Memory B cell (primary cell): ENCODE measurements around the gene NEMP2.
"Not testable (repeated sequence)": the region's sequence is repeated elsewhere in the genome, so short reads cannot be mapped to it uniquely, and the experiment has no call there.

Experiments used
- ATAC-seq: fragments of 150-1000 bp; cut with Tn5 transposase; 2 replicates; pipeline ENCODE4 v1.10.0; 2021; ENCODE audit warnings: low read depth, mild to moderate bottlenecking, moderate library complexity
- DNase-seq, 2 donors: peaks; one replicate each; pipeline ENCODE4 v3.0.0; 2022; ENCODE audit warnings: low spot score in 2 of 2
- H3K27ac Mint-ChIP-seq: one replicate; pipeline ENCODE4 v1.8.0; 2022; ENCODE audit warnings: mild to moderate bottlenecking, moderate library complexity, mixed read lengths
- H3K27me3 Mint-ChIP-seq: one replicate; pipeline ENCODE4 v1.8.0; 2022; ENCODE audit warnings: mixed read lengths
- H3K36me3 Mint-ChIP-seq: one replicate; pipeline ENCODE4 v1.8.0; 2022; ENCODE audit warnings: mild to moderate bottlenecking, mixed read lengths
- H3K4me1 Mint-ChIP-seq: one replicate; pipeline ENCODE4 v1.8.0; 2022; ENCODE audit warnings: mixed read lengths
- H3K4me3 Mint-ChIP-seq: one replicate; pipeline ENCODE4 v1.8.0; 2022; ENCODE audit warnings: mild to moderate bottlenecking, moderate library complexity, mixed read lengths
- H3K9me3 Mint-ChIP-seq: one replicate; pipeline ENCODE4 v1.8.0; 2022; ENCODE audit warnings: mixed read lengths

The NEMP2 gene

DNA sequence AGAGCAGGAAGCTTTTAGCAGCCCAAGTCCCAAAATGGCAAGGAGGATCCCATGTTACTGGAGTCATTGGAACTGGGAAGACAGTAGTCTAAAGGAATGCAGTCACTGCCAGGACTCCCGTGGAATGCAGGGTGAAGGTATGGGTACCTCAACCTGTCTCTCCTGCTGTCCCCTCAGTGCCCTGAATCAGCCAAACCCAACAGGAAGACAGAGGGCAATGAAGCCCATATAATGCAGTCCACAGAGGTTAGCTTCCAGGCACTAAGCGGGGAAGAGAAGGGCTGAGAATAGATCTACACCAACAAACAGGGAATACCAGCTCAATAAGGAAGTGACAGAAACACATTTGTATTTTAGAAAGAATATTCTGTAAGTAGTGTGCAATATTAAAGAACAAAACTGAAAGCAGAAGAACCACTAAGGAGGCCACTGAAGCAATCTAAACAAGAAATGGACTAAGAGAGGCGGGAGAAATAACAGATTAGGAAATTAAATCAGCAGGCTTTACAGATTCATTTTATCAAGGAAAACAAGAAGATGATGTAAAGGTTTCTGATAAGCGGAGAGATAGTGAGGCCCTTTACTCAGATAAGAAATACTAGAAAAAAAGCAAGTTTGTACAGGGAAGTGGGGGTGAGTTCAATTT is 8.3 kb downstream of the NEMP2 start:
- Mint-ChIP-seq H3K27ac (no peak overlapping the region), H3K4me1 (peaks cover 31% of the 10 kb centered on the region), H3K36me3 (peaks cover 13% of the 10 kb centered on the region), H3K27me3 (no peaks in the 10 kb centered on the region), H3K9me3 (no peaks in the 10 kb centered on the region), H3K4me3 (peak overlapping the region; percentile 11)
- ATAC-seq (peak; percentile 36), DNase-seq (no peak)

GRCh38 chr2:190524928-190525327 is 9.6 kb downstream of the NEMP2 start:
- Mint-ChIP-seq H3K9me3 (no peaks in the 10 kb centered on the region), H3K4me3 (no peak overlapping the region), H3K4me1 (peaks cover 37% of the 10 kb centered on the region), H3K36me3 (peaks cover 19% of the 10 kb centered on the region), H3K27ac (no peak overlapping the region), H3K27me3 (no peaks in the 10 kb centered on the region)
- no peak for DNase-seq
- ATAC-seq = no peak

DNA sequence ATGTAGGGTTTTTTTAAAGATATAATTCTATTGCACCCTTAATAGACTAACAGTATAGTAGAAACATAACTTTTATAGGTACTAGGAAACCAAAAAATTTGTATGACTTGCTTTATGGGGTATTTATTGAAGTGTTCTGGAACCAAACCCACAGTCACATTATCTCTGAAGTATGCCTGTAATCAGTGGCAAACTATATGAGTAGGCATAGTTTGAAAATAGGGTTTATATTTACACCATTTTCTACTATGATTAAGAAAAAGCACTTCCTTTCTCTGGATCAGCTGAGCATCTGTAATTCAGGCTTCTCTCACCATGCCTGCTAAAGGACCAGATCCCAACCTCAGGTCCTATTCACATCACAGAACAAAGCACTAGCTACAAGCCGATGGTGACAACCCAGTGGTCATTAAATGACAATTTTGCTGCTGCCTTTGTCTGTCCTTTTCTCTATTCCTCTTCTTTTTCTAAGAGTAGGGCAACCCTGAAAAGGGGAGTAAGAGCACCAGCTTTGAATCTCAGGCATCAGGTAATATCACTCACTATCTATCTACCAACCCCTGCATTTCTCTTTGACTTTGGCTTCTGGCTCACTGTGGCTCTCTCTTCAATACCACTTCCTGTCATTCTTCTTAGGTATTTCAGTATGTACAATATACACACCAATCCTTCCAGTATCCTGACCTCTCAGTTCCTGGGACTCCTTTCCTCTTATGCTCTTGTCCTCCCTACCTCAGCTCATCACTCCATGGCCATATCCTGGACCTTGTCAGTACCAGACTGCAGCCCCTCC is 14.4 kb downstream of the NEMP2 start:
- Mint-ChIP-seq H3K36me3 (peaks cover 18% of the 10 kb centered on the region), H3K27me3 (no peaks in the 10 kb centered on the region), H3K4me3 (no peak overlapping the region), H3K9me3 (no peaks in the 10 kb centered on the region), H3K27ac (no peak overlapping the region), H3K4me1 (peaks cover 8% of the 10 kb centered on the region)
- DNase-seq = no peak
- no peak for ATAC-seq

DNA sequence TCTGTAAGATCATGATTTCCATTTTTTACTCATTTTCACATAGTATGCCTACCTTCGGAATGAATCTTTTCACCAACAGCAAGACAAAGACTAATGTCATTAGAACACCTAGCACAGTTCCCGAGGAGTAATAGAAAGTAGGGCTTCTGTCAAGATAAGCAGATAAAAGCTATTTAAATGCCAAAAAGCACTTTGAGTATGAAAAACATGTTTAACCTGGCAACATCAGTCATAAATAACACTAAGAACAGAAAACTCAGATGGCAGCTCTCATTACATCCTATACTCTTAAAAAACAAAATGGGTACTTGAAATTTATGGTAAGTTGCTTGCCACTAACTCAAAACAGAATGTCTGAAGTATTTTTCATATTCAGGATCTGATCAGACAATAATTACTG is 17.1 kb downstream of the NEMP2 start:
- Mint-ChIP-seq H3K4me1 (peaks cover 8% of the 10 kb centered on the region), H3K27ac (no peak overlapping the region), H3K4me3 (no peak overlapping the region), H3K9me3 (no peaks in the 10 kb centered on the region), H3K36me3 (peaks cover 14% of the 10 kb centered on the region), H3K27me3 (no peaks in the 10 kb centered on the region)
- DNase-seq = no peak
- ATAC-seq = no peak

DNA sequence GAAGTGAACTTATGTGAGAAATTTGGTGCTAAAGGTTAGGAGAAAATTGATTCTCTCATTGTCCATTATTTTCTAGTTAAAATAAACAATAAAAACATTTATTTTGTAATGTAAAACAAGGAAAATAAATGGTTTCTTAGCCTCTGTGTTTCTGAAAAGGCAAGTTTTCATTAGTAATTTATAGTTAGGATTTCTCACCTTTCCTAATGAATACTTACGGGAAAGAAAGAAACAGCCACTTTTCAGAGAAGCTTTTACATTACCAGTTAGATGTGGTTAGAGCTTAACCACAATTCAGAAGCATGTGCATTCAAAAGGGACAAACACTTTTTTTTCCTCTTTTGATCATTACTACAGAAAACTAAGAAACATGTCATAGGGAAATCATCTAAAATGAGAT is 18.8 kb downstream of the NEMP2 start:
- no peaks in the 10 kb centered on the region for H3K27me3 Mint-ChIP-seq
- no peak overlapping the region for H3K4me3 Mint-ChIP-seq
- ATAC-seq (no peak), DNase-seq (no peak)
- peaks cover 5% of the 10 kb centered on the region for H3K36me3 Mint-ChIP-seq
- H3K4me1 Mint-ChIP-seq = peaks cover 3% of the 10 kb centered on the region
- H3K27ac Mint-ChIP-seq = no peak overlapping the region
- H3K9me3 Mint-ChIP-seq = no peaks in the 10 kb centered on the region

DNA sequence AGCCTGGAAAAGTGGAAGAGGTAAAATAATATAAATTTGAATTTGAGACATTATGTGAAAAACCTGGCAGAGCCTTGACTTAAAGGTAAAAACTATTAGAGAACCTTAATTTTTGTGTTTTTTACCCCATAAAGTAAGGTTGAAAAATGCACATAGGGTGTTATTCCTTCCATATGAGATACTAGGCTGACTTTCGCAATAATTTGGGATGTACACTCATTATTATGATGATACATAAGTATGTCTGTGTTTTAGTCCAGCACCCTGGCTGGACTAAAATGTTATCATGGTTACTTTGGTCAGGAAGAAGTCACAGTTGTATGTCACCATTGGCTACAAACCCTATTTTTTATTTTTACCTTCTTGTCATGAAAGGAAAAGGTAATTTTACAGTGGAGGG is 19.8 kb downstream of the NEMP2 start:
- Mint-ChIP-seq H3K4me1 (no peaks in the 10 kb centered on the region), H3K27ac (no peak overlapping the region), H3K27me3 (no peaks in the 10 kb centered on the region), H3K9me3 (no peaks in the 10 kb centered on the region), H3K36me3 (peaks cover 3% of the 10 kb centered on the region), H3K4me3 (no peak overlapping the region)
- DNase-seq = no peak
- ATAC-seq = no peak

DNA sequence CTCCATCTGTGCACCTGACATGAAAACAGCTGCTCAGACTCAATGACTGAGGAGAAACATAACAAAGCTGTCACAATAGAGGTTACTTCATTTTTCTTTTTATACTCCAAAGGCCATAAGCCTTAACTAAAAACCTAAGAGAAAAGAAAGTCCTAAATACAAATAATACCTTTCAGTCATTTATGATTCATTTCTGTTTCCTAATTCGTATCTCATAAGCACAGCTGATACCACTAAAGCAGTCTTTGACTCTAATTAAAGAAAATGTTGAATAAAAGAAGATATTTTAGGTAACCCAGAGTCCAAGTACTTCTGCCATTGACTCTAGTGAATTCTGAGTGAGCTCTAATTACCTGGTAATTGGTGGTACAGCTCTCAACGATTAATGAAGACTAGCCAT is 20.6 kb downstream of the NEMP2 start:
- no peaks in the 10 kb centered on the region for H3K9me3 Mint-ChIP-seq
- no peak overlapping the region for H3K4me3 Mint-ChIP-seq
- no peaks in the 10 kb centered on the region for H3K27me3 Mint-ChIP-seq
- no peaks in the 10 kb centered on the region for H3K4me1 Mint-ChIP-seq
- H3K36me3 Mint-ChIP-seq = peaks cover 5% of the 10 kb centered on the region
- no peak for ATAC-seq
- no peak overlapping the region for H3K27ac Mint-ChIP-seq
- DNase-seq = no peak

GRCh38 chr2:190512539-190513095 is 21.9 kb downstream of the NEMP2 start:
- DNase-seq (no peak), ATAC-seq (no peak)
- peaks cover 5% of the 10 kb centered on the region for H3K36me3 Mint-ChIP-seq
- H3K27me3 Mint-ChIP-seq = no peaks in the 10 kb centered on the region
- H3K9me3 Mint-ChIP-seq = no peaks in the 10 kb centered on the region
- H3K4me1 Mint-ChIP-seq = no peaks in the 10 kb centered on the region
- H3K4me3 Mint-ChIP-seq = no peak overlapping the region
- no peak overlapping the region for H3K27ac Mint-ChIP-seq

- no peaks in the 10 kb centered on the region for H3K9me3 Mint-ChIP-seq
- no peaks in the 10 kb centered on the region for H3K27me3 Mint-ChIP-seq
- H3K36me3 Mint-ChIP-seq = peaks cover 6% of the 10 kb centered on the region
- peaks cover 8% of the 10 kb centered on the region for H3K4me1 Mint-ChIP-seq
- no peak overlapping the region for H3K27ac Mint-ChIP-seq
- ATAC-seq (no peak), DNase-seq (no peak)
- no peak overlapping the region for H3K4me3 Mint-ChIP-seq
Measured at GRCh38 chr2:190511104-190511503, 23.4 kb downstream of the NEMP2 start.

- not testable (repeated sequence) for ATAC-seq, H3K27me3 Mint-ChIP-seq, DNase-seq, H3K9me3 Mint-ChIP-seq, H3K4me3 Mint-ChIP-seq, H3K27ac Mint-ChIP-seq
- H3K36me3 Mint-ChIP-seq = peaks cover 11% of the 10 kb centered on the region
- H3K4me1 Mint-ChIP-seq = peaks cover 10% of the 10 kb centered on the region
Measured at GRCh38 chr2:190509895-190510294, 24.6 kb downstream of the NEMP2 start.

DNA sequence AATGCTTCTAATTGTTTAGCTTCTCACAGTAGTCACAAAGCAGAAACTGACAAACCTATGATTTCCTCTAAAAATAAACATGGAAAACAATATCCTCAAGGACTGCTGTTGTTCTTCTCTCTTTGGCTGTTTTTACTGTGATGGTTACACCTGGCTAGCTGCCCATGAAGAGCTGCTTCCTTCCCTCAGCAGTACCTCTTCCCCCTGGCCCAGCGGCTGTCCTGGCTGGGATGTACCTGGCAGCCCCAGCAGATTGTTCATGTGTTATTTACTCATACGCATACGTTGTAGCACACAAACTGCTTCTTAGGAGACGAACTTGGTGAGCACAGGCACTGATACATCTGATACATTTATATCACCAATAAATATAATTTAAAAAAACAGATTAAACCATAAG is 27.4 kb downstream of the NEMP2 start:
- DNase-seq (no peak), ATAC-seq (peak; percentile 50)
- H3K27ac Mint-ChIP-seq = peak overlapping the region; percentile 79
- H3K36me3 Mint-ChIP-seq = peaks cover 19% of the 10 kb centered on the region
- H3K4me3 Mint-ChIP-seq = no peak overlapping the region
- no peaks in the 10 kb centered on the region for H3K27me3 Mint-ChIP-seq
- no peaks in the 10 kb centered on the region for H3K9me3 Mint-ChIP-seq
- peaks cover 12% of the 10 kb centered on the region for H3K4me1 Mint-ChIP-seq

DNA sequence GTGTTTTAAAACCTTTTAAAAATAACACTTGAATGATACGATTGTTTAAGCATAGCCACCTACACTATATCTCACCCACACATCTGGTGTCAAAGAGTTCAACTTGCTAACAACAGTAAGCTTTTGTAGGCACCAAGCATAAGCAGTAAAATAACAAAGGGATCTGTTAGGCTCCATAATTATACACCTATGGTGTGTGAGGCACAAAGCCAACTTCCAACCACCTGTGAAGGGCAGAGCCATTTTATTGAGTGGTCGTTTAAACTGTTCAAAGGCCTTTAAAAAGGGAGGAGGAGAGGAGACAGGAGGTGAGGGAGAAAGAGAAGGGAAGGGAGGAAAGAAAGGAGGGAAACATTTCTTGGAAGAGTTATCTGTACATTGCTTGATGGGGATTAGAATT is 27.9 kb downstream of the NEMP2 start:
- peaks cover 19% of the 10 kb centered on the region for H3K36me3 Mint-ChIP-seq
- H3K4me1 Mint-ChIP-seq = peaks cover 12% of the 10 kb centered on the region
- no peak for ATAC-seq
- DNase-seq = no peak
- H3K4me3 Mint-ChIP-seq = no peak overlapping the region
- no peaks in the 10 kb centered on the region for H3K27me3 Mint-ChIP-seq
- H3K27ac Mint-ChIP-seq = peak overlapping the region; percentile 79
- no peaks in the 10 kb centered on the region for H3K9me3 Mint-ChIP-seq

DNA sequence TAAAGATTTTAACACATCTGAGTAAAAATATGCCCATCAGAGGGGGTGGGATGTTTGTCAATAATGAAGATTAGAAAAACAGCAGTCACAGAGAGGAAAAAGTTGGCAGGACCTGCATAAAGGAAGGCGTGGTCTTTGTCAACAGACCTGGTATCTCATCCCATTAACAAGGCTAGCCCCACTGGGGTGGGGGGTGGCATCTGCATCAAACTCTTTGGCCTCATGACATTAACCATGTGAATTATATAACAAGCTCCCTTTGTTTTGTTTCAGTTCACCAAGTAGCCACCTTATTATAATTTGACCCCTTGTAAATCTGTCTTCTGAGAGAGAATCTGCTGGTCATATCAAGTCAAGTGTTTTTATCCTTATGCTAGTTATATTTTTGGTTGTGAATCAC is 28.8 kb downstream of the NEMP2 start:
- peaks cover 24% of the 10 kb centered on the region for H3K36me3 Mint-ChIP-seq
- no peak overlapping the region for H3K4me3 Mint-ChIP-seq
- peak overlapping the region; percentile 79 for H3K27ac Mint-ChIP-seq
- no peaks in the 10 kb centered on the region for H3K27me3 Mint-ChIP-seq
- no peak for ATAC-seq
- DNase-seq = no peak
- H3K4me1 Mint-ChIP-seq = peaks cover 12% of the 10 kb centered on the region
- H3K9me3 Mint-ChIP-seq = no peaks in the 10 kb centered on the region

DNA sequence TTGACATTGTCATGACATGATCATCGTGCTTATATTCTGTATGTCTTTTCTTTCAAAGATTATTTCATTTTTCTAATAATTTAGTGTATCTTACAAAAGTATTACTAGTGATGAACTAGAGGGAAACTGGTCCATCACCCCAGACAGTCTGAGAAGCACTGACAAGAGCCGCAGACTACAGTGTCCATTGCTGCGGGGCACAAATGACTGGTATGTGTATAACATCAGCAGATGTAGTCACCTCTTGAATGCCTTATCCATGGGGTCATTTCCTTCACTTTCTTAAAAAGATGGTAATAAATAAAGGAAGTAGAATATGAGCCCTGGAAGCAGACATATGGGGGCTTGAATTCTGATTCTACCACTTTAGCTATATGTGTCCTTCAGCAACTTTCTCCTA is 29.6 kb downstream of the NEMP2 start:
- H3K36me3 Mint-ChIP-seq = peaks cover 28% of the 10 kb centered on the region
- no peaks in the 10 kb centered on the region for H3K27me3 Mint-ChIP-seq
- H3K4me3 Mint-ChIP-seq = no peak overlapping the region
- H3K4me1 Mint-ChIP-seq = peaks cover 12% of the 10 kb centered on the region
- DNase-seq (no peak), ATAC-seq (no peak)
- H3K27ac Mint-ChIP-seq = no peak overlapping the region
- no peaks in the 10 kb centered on the region for H3K9me3 Mint-ChIP-seq
